Islet of Langerhans (tissue), 1 donor: ENCODE measurements around the gene KCNIP4.

Source experiments
- FAIRE-seq: peaks from one replicate; lab custom pipeline; 2011; peaks lifted over from hg19 to GRCh38; lab: Jason Lieb, UNC

KCNIP4 gene

DNA sequence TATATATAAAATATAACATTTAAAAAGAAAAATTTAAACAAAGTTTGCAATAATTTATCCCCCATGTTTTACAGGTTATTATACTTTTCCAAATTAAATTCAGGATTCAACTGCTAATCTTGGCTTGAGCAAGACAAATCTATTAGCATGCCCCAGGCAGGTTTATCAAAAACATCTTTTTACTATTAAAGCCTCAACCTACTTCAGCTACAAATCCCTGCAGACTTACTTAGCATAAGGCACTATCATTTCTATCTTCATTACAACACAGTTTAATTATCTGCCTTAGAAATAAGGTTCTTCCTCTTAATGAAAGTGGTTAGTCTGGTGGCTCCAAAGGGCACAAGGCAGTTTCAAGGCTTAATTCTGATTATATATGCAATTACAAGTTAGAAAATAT lies 770.7 kb downstream of the KCNIP4 start:
- FAIRE-seq, result no peak

DNA sequence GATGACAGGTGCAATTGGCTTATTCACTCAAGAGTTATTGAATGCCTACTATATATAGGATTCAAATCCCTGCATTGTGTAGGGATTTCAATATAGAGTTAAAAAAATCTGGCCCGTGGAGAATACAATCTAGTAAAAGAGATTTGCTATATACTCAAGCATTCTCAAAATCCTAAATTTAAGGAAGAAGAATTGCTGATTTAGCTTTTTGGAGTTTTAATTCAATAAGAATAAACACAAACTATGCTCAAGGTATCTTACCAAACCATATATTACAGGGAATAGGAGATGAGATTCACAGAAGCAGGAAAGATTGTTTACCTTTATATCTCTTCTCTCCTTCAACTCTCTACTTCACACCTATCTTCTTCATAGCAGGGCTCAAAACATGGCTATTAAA lies 771.5 kb downstream of the KCNIP4 start:
- no peak for FAIRE-seq

DNA sequence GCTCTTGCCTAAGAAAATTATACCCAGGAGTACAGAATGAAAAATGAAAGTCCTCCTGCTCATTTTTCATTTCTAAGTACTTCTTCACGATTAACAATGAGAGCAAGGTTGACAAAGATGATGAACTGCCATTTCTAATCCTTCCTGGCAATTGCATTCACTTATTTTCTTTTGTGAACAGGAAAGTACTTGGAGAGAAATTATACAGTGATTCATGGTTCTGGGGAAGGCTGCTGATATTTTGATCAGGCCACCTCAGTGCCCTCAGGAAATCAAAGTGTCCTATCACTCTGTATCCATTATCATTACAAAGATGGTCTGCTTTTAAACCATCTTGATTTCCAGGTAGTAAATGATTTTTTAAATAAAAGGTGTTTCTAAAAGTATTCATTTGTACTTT lies 780.9 kb downstream of the KCNIP4 start:
- FAIRE-seq, result no peak

DNA sequence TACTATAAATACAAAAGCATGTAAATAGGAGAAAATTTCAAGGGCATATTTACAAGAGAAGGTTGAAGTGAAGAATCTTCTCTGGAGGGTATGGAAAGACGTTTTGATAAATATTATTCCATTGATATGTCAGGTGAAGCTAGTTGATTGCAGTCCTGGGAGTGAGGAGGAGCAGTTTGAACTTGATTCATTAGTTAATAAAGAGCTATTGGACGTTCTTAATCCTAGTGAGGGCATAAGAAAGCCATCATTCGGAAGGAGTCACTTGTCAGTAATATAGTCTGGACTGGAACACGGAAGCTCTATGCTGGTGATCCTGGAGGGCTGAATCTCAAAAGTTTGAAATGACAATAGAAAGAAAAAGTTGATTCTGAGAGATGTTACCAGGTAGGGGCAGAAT lies 793.2 kb downstream of the KCNIP4 start:
- no peak for FAIRE-seq

DNA sequence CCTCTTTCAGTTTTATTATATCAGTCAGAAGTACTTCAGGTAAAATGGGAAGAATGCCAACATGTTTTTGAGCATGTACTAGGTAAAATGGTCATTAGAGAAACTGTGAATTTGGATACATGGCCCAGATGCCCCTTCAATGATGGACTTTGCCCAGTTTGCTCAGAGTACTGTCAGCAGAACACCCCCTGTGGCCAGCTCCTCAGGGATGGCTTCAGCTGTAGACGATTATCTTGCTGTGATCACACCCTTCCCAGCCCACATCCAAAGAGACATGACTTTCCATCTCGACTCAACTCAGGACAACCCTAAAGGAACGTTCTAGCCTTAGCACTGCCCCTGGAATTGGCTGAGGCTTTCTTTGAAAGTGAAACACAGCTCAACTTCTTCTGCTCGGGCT lies 809.2 kb downstream of the KCNIP4 start:
- no peak for FAIRE-seq

DNA sequence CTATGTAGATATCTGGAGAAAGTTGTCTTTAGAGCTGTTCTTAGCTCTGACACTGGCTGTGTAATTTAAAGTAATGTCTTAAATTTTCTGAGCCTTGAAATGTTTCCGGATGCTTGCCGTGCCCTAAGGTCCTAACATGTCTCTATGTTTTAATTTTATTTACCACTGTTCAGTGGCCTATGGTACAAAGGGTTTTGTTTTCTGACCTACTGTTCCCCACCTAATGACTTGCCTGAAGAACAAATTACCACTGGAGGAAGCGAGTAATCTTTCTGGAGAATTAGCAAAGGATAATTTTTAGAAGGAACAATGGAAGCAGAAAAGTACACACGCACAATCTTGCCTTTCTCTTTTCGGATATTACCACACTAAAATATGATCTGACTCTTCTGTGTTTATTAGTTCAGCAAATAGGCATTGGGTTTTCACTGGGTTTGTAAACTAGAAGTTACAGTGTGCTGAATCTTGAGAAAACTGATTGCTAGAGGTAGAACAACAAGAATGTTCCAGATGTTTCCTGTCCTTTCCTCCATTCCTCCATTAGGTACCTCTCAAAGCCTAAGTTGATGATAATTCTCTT lies 812.4 kb downstream of the KCNIP4 start:
- FAIRE-seq, result no peak

DNA sequence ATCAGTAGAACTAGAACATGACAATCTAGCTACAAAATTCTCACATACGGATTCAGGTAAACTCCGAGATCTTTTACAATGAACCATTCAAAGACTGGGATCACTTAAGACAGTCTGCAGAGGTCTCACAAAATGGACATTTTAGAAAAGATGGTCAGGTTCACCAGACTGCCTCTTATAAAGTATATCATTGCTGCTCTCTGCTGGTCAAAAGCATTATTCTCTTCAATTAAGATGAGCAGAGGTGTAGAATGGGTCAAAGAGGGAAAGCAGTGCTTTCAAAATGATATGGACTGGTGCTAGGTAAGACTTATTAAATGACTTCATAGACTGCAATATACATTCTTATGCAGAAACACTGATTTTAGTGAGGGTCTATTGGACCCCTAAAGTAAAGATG lies 813.6 kb downstream of the KCNIP4 start:
- peak; percentile 91 for FAIRE-seq

DNA sequence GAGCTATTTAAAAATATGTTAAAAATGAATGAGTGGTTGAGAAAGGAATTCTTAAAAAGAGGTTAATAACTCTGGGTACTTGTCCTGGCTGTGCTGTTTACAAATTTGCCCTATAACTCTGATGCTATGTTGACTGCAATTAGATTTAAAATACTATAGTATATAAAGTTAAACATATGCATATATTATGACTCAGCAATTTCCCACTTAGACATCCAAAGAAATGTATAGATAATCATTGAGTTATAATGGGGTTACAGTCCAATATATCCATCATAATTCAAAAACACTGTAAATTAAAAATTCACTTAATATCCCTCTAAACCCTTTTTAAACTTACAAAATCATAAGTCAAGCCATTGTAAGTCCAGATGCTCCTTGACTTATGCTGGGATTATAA lies 818.0 kb downstream of the KCNIP4 start:
- no peak for FAIRE-seq

DNA sequence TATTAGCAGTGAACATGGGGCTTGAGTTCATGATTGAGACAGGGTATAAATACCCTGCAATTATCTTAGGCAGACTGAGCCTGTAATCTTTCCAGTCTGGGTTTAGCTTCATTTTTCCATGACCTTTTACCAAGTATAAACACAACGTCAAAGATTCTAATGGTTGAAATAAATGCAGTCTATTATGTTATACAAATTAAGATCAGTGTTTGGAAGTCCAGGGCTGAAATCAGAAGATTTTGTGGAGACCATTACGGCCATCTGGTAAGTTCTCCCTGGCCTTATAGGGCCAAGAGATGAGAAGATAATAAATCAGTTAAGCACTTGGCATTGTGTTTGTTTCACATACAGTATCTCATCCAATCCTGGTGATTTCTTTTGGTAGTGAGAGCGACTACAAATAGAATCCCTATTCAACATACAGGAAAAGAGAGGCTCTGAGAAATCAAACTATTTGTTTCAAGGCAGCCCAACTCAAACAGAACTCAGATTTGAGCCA lies 822.5 kb downstream of the KCNIP4 start:
- no peak for FAIRE-seq

DNA sequence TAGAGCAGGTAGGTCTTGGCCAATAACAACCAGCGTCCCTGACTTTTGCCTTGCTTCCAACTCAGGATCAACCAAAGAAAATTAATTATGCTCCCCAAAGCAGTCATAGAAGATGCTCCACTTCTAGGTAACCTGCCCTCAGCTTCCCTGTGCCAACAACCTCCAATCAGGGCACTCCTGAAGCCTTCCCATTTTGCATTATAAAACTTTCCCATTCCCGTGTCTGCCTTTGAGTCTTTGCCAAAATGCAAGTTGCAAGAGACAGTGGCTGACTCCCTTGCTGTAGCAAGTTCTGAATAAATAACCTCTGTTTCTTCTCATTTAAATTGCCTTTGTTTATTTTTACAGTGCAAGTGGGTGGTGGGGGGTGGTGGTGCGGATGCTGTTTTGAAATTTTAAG lies 830.3 kb downstream of the KCNIP4 start:
- no peak for FAIRE-seq

DNA sequence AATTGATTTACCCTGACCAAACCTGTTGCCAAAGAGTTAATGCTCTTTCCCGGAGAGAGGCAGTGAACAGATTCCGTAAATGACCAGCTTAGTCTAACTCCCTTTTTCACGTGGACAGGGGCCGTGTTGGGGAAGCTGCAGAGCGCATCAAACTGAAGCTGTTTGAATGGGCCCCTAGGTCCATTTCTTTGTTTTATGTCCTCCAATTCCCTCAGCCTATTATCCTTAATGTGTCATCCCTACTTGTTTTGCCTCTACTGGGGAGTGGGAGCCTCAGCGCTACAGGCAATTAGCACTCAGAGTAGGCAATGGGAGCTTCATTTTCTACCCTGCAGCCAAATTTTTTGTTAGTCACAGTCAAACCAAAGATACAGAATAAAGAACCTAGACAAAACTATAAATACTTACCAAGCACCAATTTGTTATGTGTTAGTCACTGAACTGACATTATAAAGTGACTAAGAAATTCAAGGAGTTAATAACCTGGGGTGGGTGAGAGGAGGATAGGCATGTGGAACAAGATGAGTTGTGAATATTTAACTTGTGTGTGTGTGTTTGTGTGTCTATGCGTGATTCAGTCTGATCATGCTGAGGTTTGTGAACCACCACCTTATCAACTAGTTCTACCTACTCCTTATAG lies 830.9 kb downstream of the KCNIP4 start:
- FAIRE-seq, result no peak

DNA sequence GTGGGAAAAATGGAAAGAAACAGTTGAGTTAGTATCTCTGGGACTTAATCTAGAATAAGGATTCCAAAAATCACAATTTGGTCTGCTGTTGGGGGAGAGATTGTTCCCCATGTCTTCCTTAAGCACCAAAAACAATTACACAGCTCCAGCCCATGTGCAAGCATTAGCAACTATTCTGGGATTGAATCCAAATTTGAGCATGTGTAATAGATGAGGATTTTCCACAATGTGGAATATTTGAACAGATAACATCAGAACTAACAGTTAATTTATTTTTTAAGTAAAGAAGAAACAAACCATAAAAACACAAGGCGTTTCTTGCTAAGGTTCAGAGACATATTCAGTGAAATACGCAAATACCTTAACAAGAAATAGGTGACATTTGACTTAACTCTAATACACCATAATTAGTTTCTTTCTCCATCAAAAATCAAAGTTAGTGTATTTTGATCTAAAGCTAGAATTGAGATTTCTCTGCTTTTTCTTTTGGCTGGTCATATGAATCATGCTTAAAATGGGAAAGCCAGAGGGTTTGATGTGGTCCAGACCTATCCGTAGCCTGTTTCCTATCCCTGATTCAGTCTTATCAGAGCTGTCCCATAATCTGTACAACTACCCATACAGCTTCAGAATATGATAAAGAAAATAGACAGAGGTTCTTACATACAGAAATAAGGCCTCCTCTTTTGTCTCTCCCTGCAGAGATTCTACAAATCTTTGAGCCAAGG lies 834.9 kb downstream of the KCNIP4 start:
- no peak for FAIRE-seq

DNA sequence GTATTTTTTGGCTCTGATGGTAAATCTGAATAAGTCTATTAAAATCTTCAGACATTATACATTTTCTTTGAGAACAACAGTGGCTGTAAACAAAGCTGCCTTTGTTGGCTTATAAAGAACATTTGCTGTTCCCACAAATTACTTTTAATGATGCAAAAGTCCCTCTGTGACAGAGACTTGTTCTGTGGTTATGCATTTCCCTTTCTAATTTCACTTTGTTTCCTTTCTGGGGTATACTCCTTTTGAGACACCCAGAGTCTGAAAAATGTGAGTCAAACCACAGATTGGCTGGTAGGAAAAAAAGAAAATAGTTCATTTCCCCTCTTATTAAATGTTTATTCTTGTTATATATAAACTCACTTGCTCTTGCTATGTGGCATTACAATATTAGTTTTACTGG lies 845.9 kb downstream of the KCNIP4 start:
- no peak for FAIRE-seq

DNA sequence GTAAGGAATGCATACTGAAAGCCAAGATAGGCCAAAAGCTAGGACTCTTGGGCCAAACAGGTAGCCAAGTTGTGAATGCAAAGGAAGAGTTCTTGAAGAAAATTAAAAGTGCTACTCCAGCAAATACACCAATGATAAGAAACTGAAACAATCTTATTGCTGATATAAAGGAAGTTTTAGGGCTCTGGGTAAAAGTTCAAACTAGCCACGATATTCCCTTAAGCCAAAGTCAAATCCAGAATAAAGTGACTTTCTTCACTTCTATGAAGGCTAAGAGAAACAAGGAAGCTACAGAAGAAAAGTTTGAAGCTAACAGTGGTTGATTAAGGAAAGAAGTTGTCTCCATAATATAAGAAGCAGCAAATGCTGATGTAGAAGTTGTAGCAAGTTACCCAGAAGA lies 850.7 kb downstream of the KCNIP4 start:
- no peak for FAIRE-seq

DNA sequence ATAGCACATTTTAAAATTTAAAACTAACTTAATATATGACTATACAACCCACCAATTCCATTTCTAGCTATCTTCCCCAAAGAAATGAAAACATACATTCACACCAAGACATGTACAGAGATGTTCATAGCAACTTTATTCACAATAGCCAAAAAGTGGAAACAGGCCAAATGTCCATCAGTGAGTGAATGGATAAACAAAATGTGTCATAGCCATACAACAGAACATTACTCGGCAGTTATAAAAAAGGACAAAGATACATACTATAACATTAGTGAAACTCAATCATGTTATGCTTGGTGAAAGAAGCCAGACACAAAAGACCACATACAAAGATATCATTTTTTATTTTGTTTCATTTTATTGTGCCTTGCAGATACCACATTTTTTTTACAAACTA lies 851.5 kb downstream of the KCNIP4 start:
- FAIRE-seq, result no peak

DNA sequence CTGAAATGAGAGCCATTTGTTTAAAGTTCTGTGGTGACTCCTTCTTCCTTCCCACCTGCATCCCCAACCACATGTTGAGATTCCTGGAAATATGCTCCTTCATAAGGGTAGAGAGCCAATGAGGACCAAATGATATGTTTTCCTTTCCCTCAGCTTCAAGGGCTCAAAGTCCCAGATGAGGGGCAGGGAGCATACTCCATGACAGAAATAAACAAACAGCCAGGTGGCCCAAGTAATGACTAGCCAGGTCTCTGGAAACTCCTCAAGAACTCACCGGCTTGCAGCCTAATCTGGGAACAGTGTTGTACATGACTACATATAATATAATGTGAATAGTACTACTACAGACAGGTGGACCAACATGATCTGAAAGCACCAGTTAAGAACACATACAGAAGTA lies 856.0 kb downstream of the KCNIP4 start:
- FAIRE-seq, result no peak

DNA sequence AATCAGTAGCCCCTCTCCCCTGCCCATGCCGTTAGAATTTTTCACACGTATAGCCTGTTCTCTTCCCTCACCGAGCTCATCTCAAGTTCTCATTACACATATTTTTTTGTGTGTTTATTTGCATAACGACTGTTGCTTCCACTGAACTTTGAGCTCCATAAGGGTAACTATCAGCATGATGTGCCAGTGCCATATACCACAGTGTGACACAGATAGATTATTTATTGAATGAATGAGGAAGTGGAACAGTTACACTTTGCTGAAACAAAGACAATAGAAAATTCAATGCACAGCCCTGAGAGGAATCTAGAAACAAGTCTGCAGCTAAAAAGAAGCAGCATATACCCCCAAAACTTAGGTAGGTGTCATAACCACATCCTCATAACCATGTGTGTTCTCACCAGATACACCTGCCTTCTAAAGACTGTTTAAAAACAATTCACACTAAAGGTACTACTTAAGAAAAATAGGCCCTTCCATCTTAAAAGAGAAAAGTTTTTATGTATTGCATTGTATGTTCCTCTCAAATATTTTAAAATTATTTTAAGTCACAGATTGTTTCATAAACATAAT lies 858.4 kb downstream of the KCNIP4 start:
- no peak for FAIRE-seq

DNA sequence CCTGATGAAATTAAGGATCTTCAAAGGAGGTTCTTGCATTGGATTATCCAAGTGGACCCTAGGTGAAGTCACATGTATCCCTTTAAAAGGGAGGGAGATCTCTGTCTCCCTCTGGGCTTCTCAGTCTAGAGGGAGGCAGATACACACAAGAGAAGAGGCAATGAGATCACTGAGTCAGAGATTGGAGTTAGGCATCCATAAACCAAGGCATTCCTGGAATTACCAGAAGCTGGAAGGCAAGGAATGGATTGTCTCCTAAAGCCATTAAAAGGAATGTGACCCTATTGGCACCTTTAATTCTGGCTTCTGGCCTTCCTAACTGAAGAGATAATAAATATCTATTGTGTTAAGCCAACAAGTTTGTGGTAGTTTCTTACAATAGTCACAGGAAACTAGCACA lies 865.2 kb downstream of the KCNIP4 start:
- no peak for FAIRE-seq

DNA sequence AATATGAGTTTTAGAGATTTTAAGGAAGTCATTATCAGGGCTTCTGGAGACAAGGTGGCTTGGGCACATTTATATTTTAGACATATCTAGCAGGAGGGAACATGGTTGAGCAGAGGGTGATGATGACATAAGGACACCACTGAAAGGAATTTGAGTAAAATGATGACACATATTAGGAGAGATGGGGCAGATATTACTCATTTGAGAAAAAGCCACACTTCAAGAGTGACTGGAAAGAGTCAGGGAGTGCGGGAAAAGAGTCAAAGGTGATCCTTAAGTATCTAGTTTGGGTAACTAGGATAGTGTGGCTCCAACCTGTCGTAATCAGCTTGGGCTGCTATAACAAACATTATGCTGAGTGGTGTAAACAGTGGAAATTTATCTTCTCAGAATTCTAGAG lies 870.6 kb downstream of the KCNIP4 start:
- no peak for FAIRE-seq

DNA sequence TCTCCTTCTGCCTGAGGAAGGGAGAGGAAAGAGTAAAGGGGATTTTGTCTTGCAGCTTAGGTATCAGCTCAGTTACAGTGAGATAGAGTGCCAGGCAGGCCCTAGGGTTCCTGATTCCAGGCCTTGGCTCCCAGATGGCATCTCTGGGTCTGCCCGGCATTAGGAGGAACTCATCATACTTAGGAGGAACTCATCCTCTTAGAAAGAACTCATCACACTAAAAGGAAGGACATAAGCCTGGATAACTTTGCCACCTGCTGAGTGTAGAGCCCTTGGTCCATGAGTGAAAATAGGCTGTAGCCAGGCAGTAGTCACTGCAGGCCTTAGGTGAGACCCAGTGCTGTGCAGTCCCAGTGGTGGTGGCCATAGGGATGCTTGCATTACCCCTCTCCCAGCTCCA lies 881.2 kb downstream of the KCNIP4 start:
- FAIRE-seq, result no peak

DNA sequence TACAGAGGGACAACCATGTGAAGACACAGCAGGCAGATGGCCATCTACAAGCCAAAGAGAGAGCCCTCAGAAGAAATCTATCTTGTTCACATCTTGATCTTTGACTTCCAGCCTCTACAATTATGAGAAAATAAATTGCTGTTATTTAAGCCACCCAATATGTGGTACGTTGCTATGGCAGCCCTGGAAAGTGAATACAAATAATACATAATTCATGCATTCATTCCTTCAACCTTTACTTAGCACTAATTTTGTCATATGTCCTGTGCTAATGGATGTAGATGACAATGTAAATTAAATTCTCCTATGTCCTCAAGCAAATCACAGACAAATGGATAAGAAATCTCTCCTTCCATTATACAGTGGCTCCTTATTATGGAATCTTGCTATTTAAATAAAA lies 886.7 kb downstream of the KCNIP4 start:
- no peak for FAIRE-seq

DNA sequence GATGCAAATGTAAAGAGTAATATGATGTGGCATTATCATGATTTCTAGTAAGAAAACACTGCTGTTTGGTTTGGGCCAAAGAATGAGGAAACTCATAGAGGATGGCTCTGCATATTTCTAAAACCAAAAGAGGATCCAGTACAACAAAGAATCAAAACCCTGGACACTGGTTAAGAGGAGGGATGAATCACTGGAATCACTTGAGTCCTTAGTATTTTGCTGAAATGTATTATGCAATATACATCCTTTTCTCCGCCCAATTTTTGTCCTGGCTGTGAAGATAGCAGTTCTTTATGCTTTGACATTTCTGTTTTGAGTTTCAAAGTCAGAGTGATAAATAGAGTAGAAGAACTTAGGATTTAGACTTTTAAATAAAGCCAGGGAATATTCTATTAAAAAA lies 902.4 kb downstream of the KCNIP4 start:
- FAIRE-seq, result no peak

DNA sequence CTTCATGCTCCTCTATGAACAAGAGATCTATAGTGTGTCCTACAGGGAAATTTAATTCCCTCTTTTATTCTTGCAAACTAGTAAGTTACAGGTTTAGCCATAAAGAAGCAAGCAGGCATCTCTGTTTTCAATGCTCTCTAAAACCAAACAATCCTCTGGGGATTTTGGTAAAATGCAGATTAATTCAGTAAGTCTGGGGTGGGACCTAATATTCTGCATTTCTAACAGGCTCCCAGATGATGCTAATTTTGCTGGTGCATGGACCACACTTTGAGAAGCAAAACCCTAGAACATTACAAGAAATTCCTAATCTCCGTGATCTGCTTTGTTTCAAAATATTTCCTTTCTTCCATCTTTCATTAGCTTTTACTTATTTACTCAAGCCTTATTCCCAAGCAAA lies 903.5 kb downstream of the KCNIP4 start:
- no peak for FAIRE-seq

DNA sequence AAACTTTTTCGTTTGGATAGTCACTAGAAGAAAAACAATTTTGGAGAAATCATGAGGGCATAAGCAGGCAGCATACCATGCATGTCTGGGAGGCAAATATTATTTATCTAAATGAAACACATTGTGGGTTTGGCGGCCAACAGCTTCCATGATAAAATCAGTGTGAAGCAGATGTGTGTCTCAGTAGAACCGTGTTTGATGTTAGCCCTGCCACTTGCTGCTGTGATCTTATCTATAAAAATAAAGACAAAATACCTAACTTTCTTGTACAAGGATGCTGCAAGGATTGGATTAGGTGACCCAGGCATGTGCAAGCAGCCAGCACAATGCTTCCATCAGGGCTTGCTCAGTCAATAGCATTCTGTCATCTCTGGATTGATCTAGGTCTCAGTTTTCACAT lies 906.9 kb downstream of the KCNIP4 start:
- no peak for FAIRE-seq
